H9 (cell line): ENCODE data around the gene CERS6. TPM values are rescaled to one million over a fixed set of nuclear protein-coding genes. Genes with fewer than 3 reads are reported as not detected.

ENCODE experiments used
- DNase-seq: peaks from one replicate; pipeline ENCODE4 v3.0.0-alpha.2; 2017
- H2AFZ ChIP-seq: one replicate; pipeline ENCODE4 v1.6.1; 2013; ENCODE audit warnings: mild to moderate bottlenecking, low read length, control low read depth, moderate library complexity
- H2AK5ac ChIP-seq: 2 replicates; pipeline ENCODE4 v1.6.1; 2013; ENCODE audit warnings: low read length, control low read depth, mixed read lengths; ENCODE audit not compliant: insufficient read length
- H2BK120ac ChIP-seq: one replicate; pipeline ENCODE4 v1.6.1; 2013; ENCODE audit warnings: low read depth, mild to moderate bottlenecking, low read length, control low read depth, inconsistent platforms; ENCODE audit not compliant: poor library complexity, severe bottlenecking
- H2BK12ac ChIP-seq: 2 replicates; pipeline ENCODE4 v1.6.1; 2013; ENCODE audit warnings: low read length, control low read depth, mixed read lengths, low read depth; ENCODE audit not compliant: insufficient read length
- H2BK15ac ChIP-seq: 2 replicates; pipeline ENCODE4 v1.6.1; 2013; ENCODE audit warnings: low read depth, low read length, control low read depth
- H2BK20ac ChIP-seq: one replicate; pipeline ENCODE4 v1.6.1; 2013; ENCODE audit warnings: low read depth, mild to moderate bottlenecking, low read length, control low read depth, inconsistent platforms; ENCODE audit not compliant: poor library complexity, severe bottlenecking
- H2BK5ac ChIP-seq: 2 replicates; pipeline ENCODE4 v1.6.1; 2013; ENCODE audit warnings: low read length, control low read depth, mixed read lengths; ENCODE audit not compliant: insufficient read length
- H3K14ac ChIP-seq: 2 replicates; pipeline ENCODE4 v1.6.1; 2013; ENCODE audit warnings: low read length, control low read depth; ENCODE audit not compliant: insufficient read depth
- H3K18ac ChIP-seq: 2 replicates; pipeline ENCODE4 v1.6.1; 2013; ENCODE audit warnings: low read depth, mild to moderate bottlenecking, mixed read lengths, low read length, control low read depth; ENCODE audit not compliant: insufficient read length
- H3K23ac ChIP-seq: 2 replicates; pipeline ENCODE4 v1.6.1; 2013; ENCODE audit warnings: low read length, control low read depth, mixed read lengths, low read depth; ENCODE audit not compliant: insufficient read length
- H3K23me2 ChIP-seq: 2 replicates; pipeline ENCODE4 v1.6.1; 2013; ENCODE audit warnings: low read depth, mild to moderate bottlenecking, mixed read lengths, low read length, control low read depth; ENCODE audit not compliant: insufficient read length, poor library complexity, severe bottlenecking
- H3K27ac ChIP-seq: 2 replicates; pipeline ENCODE4 v1.5.1; 2013; ENCODE audit warnings: low read length, control low read depth, mixed read lengths, low read depth; ENCODE audit not compliant: insufficient read length
- H3K27me3 ChIP-seq: 2 replicates; pipeline ENCODE4 v1.6.1; 2013; ENCODE audit warnings: low read length, control low read depth, inconsistent platforms; ENCODE audit not compliant: insufficient read depth
- H3K4ac ChIP-seq: 2 replicates; pipeline ENCODE4 v1.6.1; 2013; ENCODE audit warnings: low read depth, mild to moderate bottlenecking, control low read depth, inconsistent platforms, low read length, moderate library complexity
- H3K4me1 ChIP-seq: 2 replicates; pipeline ENCODE4 v1.6.1; 2013; ENCODE audit warnings: low read length, control low read depth, inconsistent platforms; ENCODE audit not compliant: insufficient read depth
- H3K4me2 ChIP-seq: 2 replicates; pipeline ENCODE4 v1.6.1; 2013; ENCODE audit warnings: low read length, control low read depth, mixed read lengths; ENCODE audit not compliant: insufficient read length, insufficient read depth
- H3K56ac ChIP-seq: 2 replicates; pipeline ENCODE4 v1.6.1; 2013; ENCODE audit warnings: low read depth, mild to moderate bottlenecking, mixed read lengths, low read length, control low read depth; ENCODE audit not compliant: insufficient read length
- H3K79me1 ChIP-seq: 2 replicates; pipeline ENCODE4 v1.6.1; 2013; ENCODE audit warnings: low read depth, mild to moderate bottlenecking, moderate library complexity, low read length, control low read depth, inconsistent platforms; ENCODE audit not compliant: insufficient read depth, poor library complexity, severe bottlenecking
- H3K79me2 ChIP-seq: 2 replicates; pipeline ENCODE4 v1.6.1; 2013; ENCODE audit warnings: low read length, control low read depth, inconsistent platforms; ENCODE audit not compliant: insufficient read depth
- H3K9ac ChIP-seq: 2 replicates; pipeline ENCODE4 v1.6.1; 2013; ENCODE audit warnings: low read length, control low read depth, mixed read lengths; ENCODE audit not compliant: insufficient read length; ENCODE audit errors: extremely low read depth
- H3K9me3 ChIP-seq: one replicate; pipeline ENCODE4 v1.6.1; 2013; ENCODE audit warnings: low read depth, low read length, inconsistent platforms; ENCODE audit not compliant: control insufficient read depth
- H3T11ph ChIP-seq: one replicate; pipeline ENCODE4 v1.6.1; 2013; ENCODE audit warnings: mild to moderate bottlenecking, low read length, control low read depth, inconsistent platforms
- H4K20me1 ChIP-seq: one replicate; pipeline ENCODE4 v1.6.1; 2013; ENCODE audit not compliant: control insufficient read depth, insufficient read length, insufficient read depth
- H4K5ac ChIP-seq: 2 replicates; pipeline ENCODE4 v1.6.1; 2013; ENCODE audit warnings: low read depth, mild to moderate bottlenecking, mixed read lengths, low read length, control low read depth; ENCODE audit not compliant: insufficient read length
- H4K8ac ChIP-seq: replicated peaks from 2 replicates; pipeline ENCODE4 v1.6.1; 2013; ENCODE audit warnings: low read length, control low read depth, mixed read lengths, low read depth; ENCODE audit not compliant: insufficient read length
- H4K91ac ChIP-seq: 2 replicates; pipeline ENCODE4 v1.6.1; 2013; ENCODE audit warnings: low read depth, mild to moderate bottlenecking, moderate library complexity, mixed read lengths, low read length, control low read depth; ENCODE audit not compliant: insufficient read length
- H3K27ac Mint-ChIP-seq, 3 experiments: 2 replicates in 2 of 3; 3 replicates in 1 of 3; pipeline ENCODE4 v1.8.0; 2020 to 2021; ENCODE audit warnings: mixed read lengths in 3 of 3, mild to moderate bottlenecking in 1 of 3, moderate library complexity in 1 of 3
- H3K27me3 Mint-ChIP-seq: 2 replicates; pipeline ENCODE4 v1.8.0; 2021; ENCODE audit warnings: low read depth, mild to moderate bottlenecking, moderate library complexity, mixed read lengths
- H3K36me3 Mint-ChIP-seq, 3 experiments: 2 replicates in 2 of 3; 3 replicates in 1 of 3; pipeline ENCODE4 v1.8.0; 2020 to 2021; ENCODE audit warnings: low read depth in 3 of 3, mixed read lengths in 3 of 3; ENCODE audit not compliant: insufficient read depth in 1 of 3
- H3K4me1 Mint-ChIP-seq, 2 experiments: 2 replicates each; pipeline ENCODE4 v1.8.0; 2020; ENCODE audit warnings: mixed read lengths in 2 of 2
- H3K4me3 Mint-ChIP-seq, 2 experiments: 2 replicates in 1 of 2; 3 replicates in 1 of 2; pipeline ENCODE4 v1.8.0; 2020 to 2021; ENCODE audit warnings: mild to moderate bottlenecking in 2 of 2, mixed read lengths in 2 of 2, moderate library complexity in 1 of 2
- H3K9me3 Mint-ChIP-seq, 2 experiments: 2 replicates in 1 of 2; 3 replicates in 1 of 2; pipeline ENCODE4 v1.8.0; 2020; ENCODE audit warnings: mild to moderate bottlenecking in 2 of 2, mixed read lengths in 2 of 2, moderate library complexity in 1 of 2
- CTCF ChIP-seq: fragments of 200-600 bp; sonication (generic); conservative IDR thresholded peaks from 3 replicates; pipeline ENCODE4 v1.8.0; 2021; ENCODE audit warnings: antibody characterized with exemption, mild to moderate bottlenecking
- WGBS: extraction: QIAGEN DNeasy Blood & Tissue Kit; methylation state at CpG from one replicate; pipeline ENCODE4 v1.1.7; 2013; ENCODE audit warnings: missing lambda C conversion rate, low lambda C conversion rate, mixed read lengths; ENCODE audit not compliant: insufficient read length; ENCODE audit errors: extremely low coverage; 5-methylcytosine and 5-hydroxymethylcytosine counted together
- total RNA-seq: library from RNA; stranded (reverse); gene quantifications from 2 replicates; pipeline ENCODE4 v1.2.1, GENCODE V29; 2021

CERS6 gene
- total RNA-seq, 1 experiment from 2014 or later, result 17.7 TPM

GRCh38 chr2:168539945-168540344 is 83.9 kb downstream of the CERS6 start:
- H4K8ac ChIP-seq, result no peak overlapping the region
- no peak overlapping the region for H2BK12ac ChIP-seq
- no peaks in the 10 kb centered on the region; the same call in 1 of the 2 replicates for H3K4me1 ChIP-seq
- no peak overlapping the region for H4K5ac ChIP-seq
- Mint-ChIP-seq H3K9me3 (peaks cover 12 to 13% of the 10 kb centered on the region in 2 experiments), H3K36me3 (peaks cover 6 to 17% (median 13%) of the 10 kb centered on the region in 3 experiments), H3K4me3 (no peak overlapping the region), H3K4me1 (peaks cover 17 to 20% of the 10 kb centered on the region in 2 experiments), H3K27me3 (no peaks in the 10 kb centered on the region), H3K27ac (no peak overlapping the region)
- no peak overlapping the region for H3K27ac ChIP-seq
- H2BK20ac ChIP-seq, result no peak overlapping the region
- H2BK120ac ChIP-seq, result no peak overlapping the region
- no peak overlapping the region for H2BK15ac ChIP-seq
- H4K91ac ChIP-seq, result no peak overlapping the region
- peaks cover 5% of the 10 kb centered on the region for H3K9me3 ChIP-seq
- no peak for DNase-seq
- no peak overlapping the region for H3T11ph ChIP-seq
- H3K4me2 ChIP-seq, result no peak overlapping the region
- H2AFZ ChIP-seq, result no peak overlapping the region
- H4K20me1 ChIP-seq, result no peaks in the 10 kb centered on the region
- H2AK5ac ChIP-seq, result no peak overlapping the region
- H3K79me1 ChIP-seq, result peaks cover 2% of the 10 kb centered on the region
- no peak for TF ChIP-seq CTCF
- H3K4ac ChIP-seq, result no peak overlapping the region
- H3K18ac ChIP-seq, result no peak overlapping the region
- no peak overlapping the region for H3K14ac ChIP-seq
- no peak overlapping the region for H3K9ac ChIP-seq
- H3K23ac ChIP-seq, result no peak overlapping the region
- H2BK5ac ChIP-seq, result no peak overlapping the region
- 0 out of 2 replicates have a peak, but pooled peaks cover 3% of the 10 kb centered on the region for H3K79me2 ChIP-seq
- H3K56ac ChIP-seq, result no peak overlapping the region
- WGBS, result no CpG with 5 or more reads among the region's 1 CpG
- H3K27me3 ChIP-seq, result no peaks in the 10 kb centered on the region
- no peaks in the 10 kb centered on the region for H3K23me2 ChIP-seq
